Stromal cell of bone marrow (primary cell): Measurements from ENCODE around the gene ANKRD7.
"Not testable (repeated sequence)": the region's sequence is repeated elsewhere in the genome, so short reads cannot be mapped to it uniquely, and the experiment has no call there.

ENCODE experiments used
- DNase-seq: peaks from one replicate; pipeline ENCODE4 v3.0.0-alpha.2; 2012; ENCODE audit warnings: low read depth

Gene ANKRD7

GRCh38 chr7:118239014-118239413 lies 14.5 kb downstream of the ANKRD7 start:
- DNase-seq, result no peak

- not testable (repeated sequence) for DNase-seq
These were observed 15.8 kb downstream of the ANKRD7 start for GRCh38 chr7:118240320-118240719.

- no peak for DNase-seq
These were observed 19.2 kb downstream of the ANKRD7 start for GRCh38 chr7:118243695-118244094.

GRCh38 chr7:118245267-118246040 lies 20.9 kb downstream of the ANKRD7 start:
- no peak for DNase-seq

- no peak for DNase-seq
These were observed 26.5 kb downstream of the ANKRD7 start for GRCh38 chr7:118250860-118251494.

GRCh38 chr7:118252087-118252486 lies 27.6 kb downstream of the ANKRD7 start:
- no peak for DNase-seq

- no peak for DNase-seq
These were observed 34.6 kb downstream of the ANKRD7 start for GRCh38 chr7:118259115-118259514.

- no peak for DNase-seq
These were observed 40.3 kb downstream of the ANKRD7 start for GRCh38 chr7:118264836-118265235.

GRCh38 chr7:118280319-118281012 lies 56.0 kb downstream of the ANKRD7 start:
- no peak for DNase-seq

- DNase-seq, result no peak
These were observed 56.7 kb downstream of the ANKRD7 start for GRCh38 chr7:118281196-118281595.

- DNase-seq, result no peak
These were observed 60.9 kb downstream of the ANKRD7 start for GRCh38 chr7:118285358-118285757.

GRCh38 chr7:118286131-118286530 lies 61.6 kb downstream of the ANKRD7 start:
- no peak for DNase-seq

GRCh38 chr7:118288098-118288497 lies 63.6 kb downstream of the ANKRD7 start:
- DNase-seq, result no peak

GRCh38 chr7:118289476-118289875 lies 65.0 kb downstream of the ANKRD7 start:
- DNase-seq, result no peak
